Hepatocyte (in vitro differentiated cells): Measurements from ENCODE around the gene FZD8.
"Not testable (repeated sequence)": the region's sequence is repeated elsewhere in the genome, so short reads cannot be mapped to it uniquely, and the experiment has no call there.

Experiments used
- EZH2 ChIP-seq: fragments of 200-600 bp; sonication (generic); IDR thresholded peaks from 2 replicates; pipeline ENCODE4 v1.6.1; 2016; ENCODE audit warnings: antibody characterized with exemption, mild to moderate bottlenecking, borderline replicate concordance
- TF ChIP-seq, protein P1 (sequence below): fragments of 200-600 bp; sonication (generic); IDR thresholded peaks from 2 replicates; pipeline ENCODE4 v1.5.1; 2016; ENCODE audit warnings: antibody characterized with exemption, mild to moderate bottlenecking; ENCODE audit not compliant: poor library complexity

DNA sequence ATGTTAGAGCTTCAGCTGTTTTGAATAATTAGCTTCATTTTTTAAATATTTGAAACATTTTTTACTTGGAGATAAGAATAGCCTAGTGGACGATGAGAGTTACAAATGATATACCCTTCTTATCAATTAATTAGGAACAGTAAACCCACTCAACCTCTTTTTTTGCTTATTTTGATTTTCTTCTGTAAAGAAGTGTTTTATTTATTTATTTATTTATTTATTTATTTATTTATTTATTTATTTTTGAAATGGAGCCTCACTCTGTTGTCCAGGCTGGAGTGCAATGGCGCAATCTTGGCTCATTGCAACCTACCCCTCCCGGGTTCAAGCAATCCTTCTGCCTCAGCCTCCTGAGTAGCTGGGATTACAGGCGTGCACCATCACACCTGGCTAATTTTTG is 43.8 kb upstream of the FZD8 start:
- TF ChIP-seq, protein P1, sequence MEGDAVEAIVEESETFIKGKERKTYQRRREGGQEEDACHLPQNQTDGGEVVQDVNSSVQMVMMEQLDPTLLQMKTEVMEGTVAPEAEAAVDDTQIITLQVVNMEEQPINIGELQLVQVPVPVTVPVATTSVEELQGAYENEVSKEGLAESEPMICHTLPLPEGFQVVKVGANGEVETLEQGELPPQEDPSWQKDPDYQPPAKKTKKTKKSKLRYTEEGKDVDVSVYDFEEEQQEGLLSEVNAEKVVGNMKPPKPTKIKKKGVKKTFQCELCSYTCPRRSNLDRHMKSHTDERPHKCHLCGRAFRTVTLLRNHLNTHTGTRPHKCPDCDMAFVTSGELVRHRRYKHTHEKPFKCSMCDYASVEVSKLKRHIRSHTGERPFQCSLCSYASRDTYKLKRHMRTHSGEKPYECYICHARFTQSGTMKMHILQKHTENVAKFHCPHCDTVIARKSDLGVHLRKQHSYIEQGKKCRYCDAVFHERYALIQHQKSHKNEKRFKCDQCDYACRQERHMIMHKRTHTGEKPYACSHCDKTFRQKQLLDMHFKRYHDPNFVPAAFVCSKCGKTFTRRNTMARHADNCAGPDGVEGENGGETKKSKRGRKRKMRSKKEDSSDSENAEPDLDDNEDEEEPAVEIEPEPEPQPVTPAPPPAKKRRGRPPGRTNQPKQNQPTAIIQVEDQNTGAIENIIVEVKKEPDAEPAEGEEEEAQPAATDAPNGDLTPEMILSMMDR: not testable (repeated sequence)
- TF ChIP-seq EZH2: not testable (repeated sequence)
